ENCODE measurements around the gene ARPP21.
"Not testable (repeated sequence)": the region's sequence is repeated elsewhere in the genome, so short reads cannot be mapped to it uniquely, and the experiment has no call there.

ARPP21 gene

GRCh38 chr3:35639254-35640186 lies at the start of gene ARPP21:
Gene ARPP21 (plus strand): TSS chr3:35639525. CDS start chr3:35681752, 42,227 bp downstream.
- DNase-seq: no peak

DNA sequence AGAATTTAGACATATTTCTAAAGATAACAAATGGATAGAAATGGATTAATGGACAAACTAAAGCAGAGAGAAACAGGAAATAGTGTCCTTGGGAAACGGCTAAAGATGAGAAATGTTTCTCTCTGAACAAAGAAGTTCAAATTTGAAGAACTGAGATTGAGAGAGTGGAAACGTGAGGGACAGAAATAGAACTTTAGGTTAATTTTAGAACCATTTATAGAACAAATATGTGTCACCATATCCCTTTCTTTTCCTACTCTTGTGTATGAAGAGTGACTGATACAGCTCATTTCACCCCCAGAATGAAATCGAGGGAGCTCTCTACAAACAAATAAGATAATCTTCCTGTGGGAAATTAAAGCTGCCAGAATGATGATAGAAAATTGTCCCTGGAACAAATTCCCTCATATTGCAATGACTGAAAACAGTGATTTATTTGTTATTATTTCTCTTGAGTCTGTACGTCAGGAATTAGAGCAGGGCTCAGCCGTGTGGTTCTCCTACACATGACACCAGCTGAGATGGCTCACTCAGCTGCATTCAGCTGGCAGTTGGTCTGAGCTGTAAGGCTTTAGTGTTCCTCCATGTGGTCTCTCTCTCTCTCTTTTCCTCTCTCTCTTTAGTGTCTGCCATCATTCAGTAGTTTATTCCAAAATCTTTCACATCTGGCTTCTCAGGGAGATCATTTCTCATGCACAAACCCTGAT lies 46.6 kb upstream of the ARPP21 start:
- DNase-seq: no peak

GRCh38 chr3:35594739-35595138 lies 44.6 kb upstream of the ARPP21 start:
- no peak for DNase-seq

- DNase-seq: no peak
These were observed 42.9 kb upstream of the ARPP21 start for GRCh38 chr3:35596335-35596995.

GRCh38 chr3:35597490-35597889 lies 41.8 kb upstream of the ARPP21 start:
- no peak for DNase-seq

DNA sequence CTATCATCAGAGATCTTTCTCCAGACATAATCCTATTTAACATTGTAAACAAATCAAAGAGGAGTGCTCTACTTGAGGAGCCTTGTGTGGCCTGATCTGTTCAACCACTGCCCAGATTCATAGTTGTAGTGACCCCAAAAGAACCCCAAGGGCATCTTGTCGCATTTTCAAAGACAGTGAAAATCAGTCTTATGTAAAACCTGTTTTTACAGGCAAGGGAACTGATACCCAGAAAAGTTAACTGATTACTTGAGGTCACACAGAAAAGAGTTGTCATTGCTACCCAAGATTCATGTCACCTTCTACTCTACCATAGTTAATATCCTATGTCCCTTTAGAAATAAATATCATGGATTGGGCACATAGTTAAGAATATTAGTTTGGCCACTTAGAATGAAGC lies 40.5 kb upstream of the ARPP21 start:
- DNase-seq: no peak

GRCh38 chr3:35601959-35602358 lies 37.4 kb upstream of the ARPP21 start:
- no peak for DNase-seq

DNA sequence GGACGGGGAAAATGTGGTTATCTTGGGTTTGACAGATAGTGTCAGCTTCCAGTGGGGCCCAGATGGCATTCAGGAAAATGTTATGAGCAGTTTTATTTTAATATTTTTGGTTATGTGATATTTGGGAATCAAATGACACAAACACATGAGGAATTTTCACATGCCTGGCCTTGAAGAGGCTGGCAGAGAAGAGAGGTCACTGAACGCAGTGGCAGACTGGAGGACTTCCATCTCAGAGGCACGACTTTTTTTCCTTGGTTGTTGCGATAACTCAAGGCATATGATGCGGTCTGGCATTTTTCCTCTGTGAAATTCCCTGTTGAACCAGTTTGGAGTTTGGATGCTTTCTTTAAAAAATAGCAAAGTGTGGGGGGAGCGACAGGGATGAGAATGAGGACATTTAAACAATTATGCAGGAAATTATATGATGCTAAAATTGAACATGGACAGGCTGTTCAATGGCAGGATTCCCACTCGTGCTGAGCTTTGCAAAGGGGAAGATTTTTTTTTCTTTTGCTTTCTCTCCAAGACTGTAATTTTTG lies 36.9 kb upstream of the ARPP21 start:
- no peak for DNase-seq

DNA sequence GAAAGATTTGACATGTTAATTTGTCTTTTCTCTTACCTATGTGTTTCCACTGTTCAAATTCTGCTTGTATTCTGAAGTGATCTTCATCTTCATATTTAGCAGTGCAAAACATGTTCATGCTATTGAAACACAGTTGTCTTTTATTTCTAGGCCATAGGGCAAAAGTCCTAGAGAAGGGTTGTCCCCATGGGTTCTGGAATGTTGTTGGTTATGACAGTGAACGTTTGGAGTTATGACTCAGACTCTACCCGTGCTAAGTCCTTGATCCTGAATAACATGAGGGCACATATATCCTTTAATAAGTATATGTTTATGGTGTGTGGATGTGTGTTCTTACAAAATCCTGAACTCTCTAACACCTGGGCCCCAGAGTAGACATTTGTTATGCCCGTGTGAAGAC lies 23.0 kb upstream of the ARPP21 start:
- DNase-seq: no peak

DNA sequence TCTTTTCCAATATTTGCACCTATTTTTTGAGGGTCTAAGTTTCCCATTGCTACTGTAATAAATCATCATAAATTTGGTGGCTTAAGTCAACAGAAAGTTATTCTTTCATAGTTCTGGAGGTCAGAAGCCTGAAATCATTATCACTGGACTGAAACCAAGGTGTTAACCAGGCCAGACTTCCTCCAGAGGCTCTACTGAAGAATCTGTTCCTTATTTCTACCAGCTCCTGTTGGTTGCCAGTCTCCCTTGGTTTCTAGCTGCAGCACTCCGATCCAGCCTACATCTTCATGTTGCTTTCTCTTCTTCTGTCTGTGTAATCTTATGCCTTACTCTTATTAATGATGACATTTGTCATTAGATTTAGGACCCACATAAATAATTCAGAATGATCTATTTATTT lies 22.0 kb upstream of the ARPP21 start:
- no peak for DNase-seq

DNA sequence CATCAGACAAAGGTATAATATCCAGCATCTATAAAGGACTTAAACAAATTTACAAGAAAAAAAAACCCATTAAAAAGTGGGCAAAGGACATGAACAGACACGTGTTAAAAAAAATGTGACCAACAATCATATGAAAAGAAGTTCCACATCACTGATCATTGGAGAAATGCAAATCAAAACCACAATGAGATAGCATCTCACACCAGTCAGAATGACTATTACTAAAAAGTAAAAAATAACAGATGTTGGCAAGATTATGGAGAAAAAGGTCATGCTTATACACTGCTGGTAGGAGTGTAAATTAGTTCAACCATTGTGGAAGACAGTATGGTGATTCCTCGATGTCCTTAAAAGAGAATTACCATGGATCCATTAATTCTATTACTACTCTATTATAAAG lies 19.1 kb upstream of the ARPP21 start:
- DNase-seq: not testable (repeated sequence)

GRCh38 chr3:35624698-35625097 lies 14.6 kb upstream of the ARPP21 start:
- no peak for DNase-seq

DNA sequence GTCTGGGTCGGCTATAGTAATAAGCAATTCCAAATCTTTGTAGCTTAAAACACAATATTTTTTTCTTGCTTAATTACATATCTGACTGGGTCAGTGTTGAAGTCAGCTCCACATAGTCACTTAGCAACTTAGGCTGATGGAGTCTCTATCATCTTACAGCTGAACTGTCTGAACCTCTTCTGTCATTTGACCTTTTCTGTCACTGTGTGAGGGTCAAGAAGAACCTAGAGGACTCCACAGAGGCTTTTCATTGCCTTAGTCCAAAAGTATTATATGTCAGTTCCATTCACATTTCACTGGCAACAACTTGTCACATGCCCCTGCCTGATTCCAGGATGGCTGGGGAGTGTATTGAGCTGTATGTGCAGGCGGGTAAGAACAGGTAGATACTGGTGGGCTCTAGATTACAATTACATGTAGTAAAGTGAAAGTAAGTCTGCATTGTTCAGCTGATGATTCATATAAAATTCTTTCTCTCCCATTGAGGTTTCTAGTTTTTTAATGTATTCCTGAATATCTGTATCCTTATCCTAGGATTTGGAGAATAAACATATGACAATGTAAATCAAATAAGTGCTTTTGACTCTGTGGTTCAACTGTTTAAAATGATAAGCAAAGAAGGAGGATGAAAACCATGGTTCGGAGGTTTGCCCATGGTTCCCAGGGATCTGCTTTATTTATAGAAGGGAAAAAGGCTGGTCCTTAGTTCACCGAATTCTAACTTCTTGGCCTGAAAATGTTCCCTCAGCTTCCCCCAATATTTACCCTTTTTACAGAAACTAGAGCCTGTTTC lies 5.8 kb upstream of the ARPP21 start:
- no peak for DNase-seq

GRCh38 chr3:35635407-35635806 lies 3.9 kb upstream of the ARPP21 start:
- DNase-seq: no peak

- no peak for DNase-seq
These were observed 3.2 kb upstream of the ARPP21 start for GRCh38 chr3:35635926-35636683.

- DNase-seq: no peak
These were observed 910 bp upstream of the ARPP21 start for GRCh38 chr3:35638251-35638979.

- no peak for DNase-seq
These were observed 408 bp upstream of the ARPP21 start for GRCh38 chr3:35638980-35639253.

- DNase-seq: no peak
These were observed 1.2 kb downstream of the ARPP21 start for GRCh38 chr3:35640190-35641165.

DNA sequence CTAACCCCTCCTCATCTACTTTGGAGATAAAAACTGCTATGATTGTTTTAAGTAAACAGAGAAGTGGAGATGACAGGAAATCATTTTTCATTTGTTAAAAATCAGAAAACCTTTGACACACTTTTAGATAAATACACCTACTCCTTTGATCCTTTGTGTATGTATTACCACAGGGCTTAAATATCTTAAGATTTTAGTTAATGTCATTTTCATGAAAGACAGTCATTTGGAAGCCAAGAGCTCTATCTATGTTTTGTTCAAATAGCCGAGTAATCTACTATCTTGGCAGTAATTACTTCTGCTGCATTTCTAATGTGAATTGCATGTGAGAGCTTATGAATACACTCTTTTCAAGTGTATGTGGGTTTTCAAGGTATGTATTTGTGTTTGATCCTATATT lies 2.0 kb downstream of the ARPP21 start:
- no peak for DNase-seq

DNA sequence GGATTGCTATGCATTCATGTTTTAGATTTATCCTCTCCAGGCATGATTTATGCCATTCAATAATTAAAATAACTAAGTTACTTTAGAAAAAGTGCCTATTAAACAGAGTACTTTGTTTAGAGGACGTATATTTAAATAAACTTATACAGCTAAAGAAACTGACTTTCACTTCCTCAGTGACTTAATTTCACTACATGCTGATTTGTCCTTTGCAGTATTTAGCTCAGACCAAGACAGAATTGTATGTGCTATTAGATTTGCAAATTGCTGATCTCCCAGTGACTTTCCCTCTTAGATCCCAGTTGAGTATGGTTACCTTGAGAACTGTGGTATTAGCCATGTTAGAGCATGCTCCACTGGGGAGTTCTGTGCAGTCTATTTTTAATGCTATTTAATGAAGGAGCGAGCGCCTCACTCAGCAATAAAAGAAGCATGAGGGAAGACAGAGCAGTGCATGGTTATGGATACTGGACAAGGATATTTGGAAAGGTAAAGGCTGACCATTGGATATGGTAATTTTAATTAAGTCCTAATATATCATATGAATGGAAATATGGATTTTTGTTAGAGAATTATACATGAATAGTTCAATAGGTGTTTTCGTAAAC lies 2.7 kb downstream of the ARPP21 start:
- no peak for DNase-seq

Data from fibroblast of upper back skin (primary cell).